ENCODE data around the gene SCLT1. TPM values are rescaled to one million over a fixed set of nuclear protein-coding genes. Genes with fewer than 3 reads are reported as not detected.

The SCLT1 gene
- total and polyA plus RNA-seq, 2 of the 8 experiments (the other 6 are each of a cell fraction or from before 2014, with no cell fraction given), result 4.8 to 13.1 TPM

- TF ChIP-seq ASH2L (IDR thresholded peaks at IDR 0.05; ENCODE audit: low read length) (no peak), TBP (IDR thresholded peaks at IDR 0.05; ENCODE audit: low read depth, low read length) (no peak), ZNF274 (IDR thresholded peaks at IDR 0.05; ENCODE audit: borderline replicate concordance, extremely low read depth, low read length) (no peak), KDM4A (IDR thresholded peaks at IDR 0.05; ENCODE audit: low read depth, low read length, severe bottlenecking) (no peak), EZH2 (IDR thresholded peaks at IDR 0.05; ENCODE audit: low read depth, low read length, severe bottlenecking) (no peak), SAP30 (IDR thresholded peaks at IDR 0.05; ENCODE audit: insufficient read depth, insufficient replicate concordance, low read length) (no peak), CBX5 (IDR thresholded peaks at IDR 0.05; ENCODE audit: low read depth, low read length) (no peak)
Measured at GRCh38 chr4:128980816-128981326, 112.5 kb downstream of the SCLT1 start (continued).

All from H1 (cell line).